Measurements from ENCODE around the gene XCR1.

XCR1 gene

DNA sequence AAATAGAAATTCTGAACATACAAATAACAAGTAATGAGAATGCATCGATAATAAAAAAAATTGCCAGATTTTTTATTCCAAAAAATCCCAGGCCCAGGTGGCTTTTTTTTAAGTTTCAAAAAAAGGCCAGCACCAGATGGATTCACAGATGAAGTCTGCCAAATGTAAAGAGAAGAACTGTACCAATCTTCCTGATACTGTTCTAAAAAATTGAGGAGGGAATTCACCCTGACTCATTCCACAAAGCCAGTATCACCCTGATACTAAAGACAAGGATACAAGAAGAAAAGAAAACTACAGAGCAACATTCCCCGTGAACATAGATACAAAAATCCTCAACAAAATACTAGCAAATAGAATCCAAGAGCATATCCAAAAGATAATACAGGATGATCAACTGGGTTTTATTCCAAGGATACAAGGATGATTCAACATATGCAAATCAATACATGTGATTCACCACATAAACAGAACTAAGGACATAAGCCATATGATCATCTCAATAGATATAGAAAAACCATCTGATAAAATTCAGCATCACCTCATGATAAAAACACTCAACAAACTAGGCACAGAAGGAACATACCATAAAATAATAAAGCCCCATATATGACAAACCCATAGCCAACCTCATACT is 44.1 kb upstream of the XCR1 start:
- H3K9me3 ChIP-seq (ENCODE audit: insufficient read depth, low read length): no peaks in the 10 kb centered on the region
- no peak overlapping the region for H3K4me2 ChIP-seq (ENCODE audit: low read depth, low read length, poor library complexity, severe bottlenecking)
- H4K20me1 ChIP-seq (ENCODE audit: low read depth, low read length): no peaks in the 10 kb centered on the region
- no peak overlapping the region for H2AFZ ChIP-seq (ENCODE audit: low read depth, low read length, severe bottlenecking)
- H3K27ac ChIP-seq (ENCODE audit: low read depth, low read length): no peak overlapping the region
- no peak overlapping the region for H3K4me3 ChIP-seq (ENCODE audit: insufficient read depth, low read length, poor library complexity, severe bottlenecking)
- no peak for TF ChIP-seq EZH2phosphoT487 (conservative IDR thresholded peaks at IDR 0.05; ENCODE audit: low read length)
- TF ChIP-seq, protein P1, sequence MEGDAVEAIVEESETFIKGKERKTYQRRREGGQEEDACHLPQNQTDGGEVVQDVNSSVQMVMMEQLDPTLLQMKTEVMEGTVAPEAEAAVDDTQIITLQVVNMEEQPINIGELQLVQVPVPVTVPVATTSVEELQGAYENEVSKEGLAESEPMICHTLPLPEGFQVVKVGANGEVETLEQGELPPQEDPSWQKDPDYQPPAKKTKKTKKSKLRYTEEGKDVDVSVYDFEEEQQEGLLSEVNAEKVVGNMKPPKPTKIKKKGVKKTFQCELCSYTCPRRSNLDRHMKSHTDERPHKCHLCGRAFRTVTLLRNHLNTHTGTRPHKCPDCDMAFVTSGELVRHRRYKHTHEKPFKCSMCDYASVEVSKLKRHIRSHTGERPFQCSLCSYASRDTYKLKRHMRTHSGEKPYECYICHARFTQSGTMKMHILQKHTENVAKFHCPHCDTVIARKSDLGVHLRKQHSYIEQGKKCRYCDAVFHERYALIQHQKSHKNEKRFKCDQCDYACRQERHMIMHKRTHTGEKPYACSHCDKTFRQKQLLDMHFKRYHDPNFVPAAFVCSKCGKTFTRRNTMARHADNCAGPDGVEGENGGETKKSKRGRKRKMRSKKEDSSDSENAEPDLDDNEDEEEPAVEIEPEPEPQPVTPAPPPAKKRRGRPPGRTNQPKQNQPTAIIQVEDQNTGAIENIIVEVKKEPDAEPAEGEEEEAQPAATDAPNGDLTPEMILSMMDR (IDR thresholded peaks at IDR 0.05; ENCODE audit: insufficient read depth, low read length, poor library complexity, severe bottlenecking): no peak
- no peak overlapping the region for H3K9ac ChIP-seq (ENCODE audit: low read length)
- H3K79me2 ChIP-seq (ENCODE audit: insufficient read depth, low read length): no peaks in the 10 kb centered on the region
- no peaks in the 10 kb centered on the region for H3F3A ChIP-seq (ENCODE audit: insufficient read depth)
- no peaks in the 10 kb centered on the region for H3K27me3 ChIP-seq (ENCODE audit: low read length)
- no peaks in the 10 kb centered on the region for H3K9me2 ChIP-seq (replicated peaks; ENCODE audit: insufficient read depth, low read length)
- H3K36me3 ChIP-seq (ENCODE audit: low read length): no peaks in the 10 kb centered on the region

DNA sequence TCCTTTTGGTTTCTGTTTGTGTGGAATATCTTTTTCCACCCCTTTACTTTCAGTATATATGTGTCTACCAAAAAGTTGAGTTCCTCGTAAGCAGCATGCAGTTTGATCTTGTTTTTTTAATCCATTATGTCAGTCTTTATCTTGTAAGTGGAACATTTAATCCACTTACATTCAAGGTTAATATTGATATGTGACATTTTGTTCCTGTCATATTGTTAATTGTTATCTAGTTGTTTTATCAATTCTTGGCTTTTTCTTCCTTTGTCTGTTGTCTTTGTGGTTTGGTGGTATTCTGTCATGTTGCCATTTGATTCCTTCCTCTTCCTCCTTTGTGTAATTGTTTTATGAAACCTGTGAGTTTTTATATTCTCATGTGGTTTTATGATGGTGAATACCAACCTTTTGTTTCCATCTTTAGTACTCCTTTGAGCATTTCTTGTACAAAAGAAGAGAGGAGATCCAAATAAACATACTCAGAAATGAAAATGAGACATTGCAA is 43.4 kb upstream of the XCR1 start:
- TF ChIP-seq, protein P1 (IDR thresholded peaks at IDR 0.05; ENCODE audit: insufficient read depth, low read length, poor library complexity, severe bottlenecking): no peak
- no peak for TF ChIP-seq EZH2phosphoT487 (conservative IDR thresholded peaks at IDR 0.05; ENCODE audit: low read length)
- H3K4me2 ChIP-seq (ENCODE audit: low read depth, low read length, poor library complexity, severe bottlenecking): no peak overlapping the region
- H3K4me3 ChIP-seq (ENCODE audit: insufficient read depth, low read length, poor library complexity, severe bottlenecking): no peak overlapping the region
- H3K27me3 ChIP-seq (ENCODE audit: low read length): no peaks in the 10 kb centered on the region
- no peak overlapping the region for H3K27ac ChIP-seq (ENCODE audit: low read depth, low read length)
- no peaks in the 10 kb centered on the region for H3K79me2 ChIP-seq (ENCODE audit: insufficient read depth, low read length)
- no peaks in the 10 kb centered on the region for H4K20me1 ChIP-seq (ENCODE audit: low read depth, low read length)
- no peaks in the 10 kb centered on the region for H3K36me3 ChIP-seq (ENCODE audit: low read length)
- H3F3A ChIP-seq (ENCODE audit: insufficient read depth): no peaks in the 10 kb centered on the region
- no peak overlapping the region for H3K9ac ChIP-seq (ENCODE audit: low read length)
- no peaks in the 10 kb centered on the region for H3K9me3 ChIP-seq (ENCODE audit: insufficient read depth, low read length)
- no peak overlapping the region for H2AFZ ChIP-seq (ENCODE audit: low read depth, low read length, severe bottlenecking)
- no peaks in the 10 kb centered on the region for H3K9me2 ChIP-seq (replicated peaks; ENCODE audit: insufficient read depth, low read length)

DNA sequence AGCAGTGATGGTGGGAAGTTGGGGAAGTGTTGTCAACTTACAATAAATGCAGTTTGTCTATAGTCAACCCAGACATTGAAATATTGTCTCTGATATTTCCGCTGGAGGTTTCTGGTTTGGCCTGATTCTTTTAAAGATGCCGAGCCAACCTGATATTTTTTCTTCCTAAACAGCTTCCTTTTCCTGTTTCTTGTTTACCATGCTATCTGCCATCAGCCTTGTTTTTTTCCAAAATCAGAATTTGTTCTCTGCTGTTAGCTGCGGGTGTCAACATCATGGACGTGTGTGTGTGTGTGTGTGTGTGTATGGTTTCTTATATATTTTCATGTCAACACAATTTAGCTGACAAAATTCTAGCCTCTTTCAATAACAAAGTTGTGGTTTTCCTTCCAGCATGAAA is 41.2 kb upstream of the XCR1 start:
- H4K20me1 ChIP-seq (ENCODE audit: low read depth, low read length): no peaks in the 10 kb centered on the region
- H3F3A ChIP-seq (ENCODE audit: insufficient read depth): no peaks in the 10 kb centered on the region
- no peaks in the 10 kb centered on the region for H3K36me3 ChIP-seq (ENCODE audit: low read length)
- H3K4me2 ChIP-seq (ENCODE audit: low read depth, low read length, poor library complexity, severe bottlenecking): no peak overlapping the region
- no peaks in the 10 kb centered on the region for H3K79me2 ChIP-seq (ENCODE audit: insufficient read depth, low read length)
- no peaks in the 10 kb centered on the region for H3K9me2 ChIP-seq (replicated peaks; ENCODE audit: insufficient read depth, low read length)
- no peaks in the 10 kb centered on the region for H3K9me3 ChIP-seq (ENCODE audit: insufficient read depth, low read length)
- TF ChIP-seq, protein P1 (IDR thresholded peaks at IDR 0.05; ENCODE audit: insufficient read depth, low read length, poor library complexity, severe bottlenecking): no peak
- no peak overlapping the region for H3K27ac ChIP-seq (ENCODE audit: low read depth, low read length)
- H3K27me3 ChIP-seq (ENCODE audit: low read length): no peaks in the 10 kb centered on the region
- no peak overlapping the region for H2AFZ ChIP-seq (ENCODE audit: low read depth, low read length, severe bottlenecking)
- H3K4me3 ChIP-seq (ENCODE audit: insufficient read depth, low read length, poor library complexity, severe bottlenecking): no peak overlapping the region
- no peak overlapping the region for H3K9ac ChIP-seq (ENCODE audit: low read length)

Data from SU-DHL-6 (cell line).